Measurements from ENCODE around the gene AP2M1. TPM values are rescaled to one million over a fixed set of nuclear protein-coding genes. Genes with fewer than 3 reads are reported as not detected.

AP2M1 gene
- total and polyA plus RNA-seq, 2 of the 8 experiments (the other 6 are each of a cell fraction or from before 2014, with no cell fraction given), result 403 to 454 TPM

Other genes with a start within 250 kb of the AP2M1 start
- gene ABCC5, start 157.0 kb upstream of the AP2M1 start, total RNA-seq (2021; fragmentation: NEBNext Ultra II Directional; extraction: Animal tissue kit (Norgen Biotek cat#: 25700)), result 36.6 and 40.8 TPM in 2 replicates
- gene ABCC5, start 157.0 kb upstream of the AP2M1 start, polyA plus RNA-seq (2011; rRNA removed), result 25.3 TPM in 2 replicates
- gene HTR3D, start 143.1 kb upstream of the AP2M1 start, total RNA-seq (2021; fragmentation: NEBNext Ultra II Directional; extraction: Animal tissue kit (Norgen Biotek cat#: 25700)), result not detected in 2 replicates
- gene HTR3D, start 143.1 kb upstream of the AP2M1 start, polyA plus RNA-seq (2011; rRNA removed), result not detected in 2 replicates
- not detected in 2 replicates for gene HTR3C, start 121.8 kb upstream of the AP2M1 start, total RNA-seq (2021; fragmentation: NEBNext Ultra II Directional; extraction: Animal tissue kit (Norgen Biotek cat#: 25700))
- gene HTR3C, start 121.8 kb upstream of the AP2M1 start, polyA plus RNA-seq (2011; rRNA removed), result 0.03 and 0.05 TPM in 2 replicates
- gene HTR3E, start 77.8 kb upstream of the AP2M1 start, total RNA-seq (2021; fragmentation: NEBNext Ultra II Directional; extraction: Animal tissue kit (Norgen Biotek cat#: 25700)), result not detected in 2 replicates
- not detected in 2 replicates for gene HTR3E, start 77.8 kb upstream of the AP2M1 start, polyA plus RNA-seq (2011; rRNA removed)
- 40.0 and 42.5 TPM in 2 replicates for gene EIF2B5, start 39.5 kb upstream of the AP2M1 start, total RNA-seq (2021; fragmentation: NEBNext Ultra II Directional; extraction: Animal tissue kit (Norgen Biotek cat#: 25700))
- gene EIF2B5, start 39.5 kb upstream of the AP2M1 start, polyA plus RNA-seq (2011; rRNA removed), result 32.1 and 33.1 TPM in 2 replicates
- gene DVL3, start 19.5 kb upstream of the AP2M1 start, total RNA-seq (2021; fragmentation: NEBNext Ultra II Directional; extraction: Animal tissue kit (Norgen Biotek cat#: 25700)), result 64.9 and 66.6 TPM in 2 replicates
- gene DVL3, start 19.5 kb upstream of the AP2M1 start, polyA plus RNA-seq (2011; rRNA removed), result 38.5 and 51.2 TPM in 2 replicates
- gene ABCF3, start 11.3 kb downstream of the AP2M1 start, total RNA-seq (2021; fragmentation: NEBNext Ultra II Directional; extraction: Animal tissue kit (Norgen Biotek cat#: 25700)), result 50.9 and 51.6 TPM in 2 replicates
- 57.8 and 76.6 TPM in 2 replicates for gene ABCF3, start 11.3 kb downstream of the AP2M1 start, polyA plus RNA-seq (2011; rRNA removed)
- 0.50 and 0.56 TPM in 2 replicates for gene VWA5B2, start 54.7 kb downstream of the AP2M1 start, total RNA-seq (2021; fragmentation: NEBNext Ultra II Directional; extraction: Animal tissue kit (Norgen Biotek cat#: 25700))
- 0.53 and 0.88 TPM in 2 replicates for gene VWA5B2, start 54.7 kb downstream of the AP2M1 start, polyA plus RNA-seq (2011; rRNA removed)
- gene ALG3, start 74.1 kb downstream of the AP2M1 start, total RNA-seq (2021; fragmentation: NEBNext Ultra II Directional; extraction: Animal tissue kit (Norgen Biotek cat#: 25700)), result 54.6 and 56.7 TPM in 2 replicates
- gene ALG3, start 74.1 kb downstream of the AP2M1 start, polyA plus RNA-seq (2011; rRNA removed), result 148 and 184 TPM in 2 replicates
- gene EEF1AKMT4, start 74.8 kb downstream of the AP2M1 start, total RNA-seq (2021; fragmentation: NEBNext Ultra II Directional; extraction: Animal tissue kit (Norgen Biotek cat#: 25700)), result 9.3 and 9.6 TPM in 2 replicates
- 30.1 and 39.0 TPM in 2 replicates for gene EEF1AKMT4, start 74.8 kb downstream of the AP2M1 start, polyA plus RNA-seq (2011; rRNA removed)
- 16.9 and 17.7 TPM in 2 replicates for gene CAMK2N2, start 86.7 kb downstream of the AP2M1 start, total RNA-seq (2021; fragmentation: NEBNext Ultra II Directional; extraction: Animal tissue kit (Norgen Biotek cat#: 25700))
- 4.0 and 6.1 TPM in 2 replicates for gene CAMK2N2, start 86.7 kb downstream of the AP2M1 start, polyA plus RNA-seq (2011; rRNA removed)
- gene ECE2, start 101.2 kb downstream of the AP2M1 start, total RNA-seq (2021; fragmentation: NEBNext Ultra II Directional; extraction: Animal tissue kit (Norgen Biotek cat#: 25700)), result 0.48 and 0.86 TPM in 2 replicates
- 0.44 and 0.86 TPM in 2 replicates for gene ECE2, start 101.2 kb downstream of the AP2M1 start, polyA plus RNA-seq (2011; rRNA removed)
- gene PSMD2, start 124.4 kb downstream of the AP2M1 start, total RNA-seq (2021; fragmentation: NEBNext Ultra II Directional; extraction: Animal tissue kit (Norgen Biotek cat#: 25700)), result 358 and 363 TPM in 2 replicates
- gene PSMD2, start 124.4 kb downstream of the AP2M1 start, polyA plus RNA-seq (2011; rRNA removed), result 272 and 350 TPM in 2 replicates
- gene EIF4G1, start 139.8 kb downstream of the AP2M1 start, total RNA-seq (2021; fragmentation: NEBNext Ultra II Directional; extraction: Animal tissue kit (Norgen Biotek cat#: 25700)), result 473 and 480 TPM in 2 replicates
- gene EIF4G1, start 139.8 kb downstream of the AP2M1 start, polyA plus RNA-seq (2011; rRNA removed), result 318 and 421 TPM in 2 replicates
- 15.4 and 16.0 TPM in 2 replicates for gene FAM131A, start 162.7 kb downstream of the AP2M1 start, total RNA-seq (2021; fragmentation: NEBNext Ultra II Directional; extraction: Animal tissue kit (Norgen Biotek cat#: 25700))
- 21.9 and 35.3 TPM in 2 replicates for gene FAM131A, start 162.7 kb downstream of the AP2M1 start, polyA plus RNA-seq (2011; rRNA removed)
- gene CLCN2, start 186.8 kb downstream of the AP2M1 start, total RNA-seq (2021; fragmentation: NEBNext Ultra II Directional; extraction: Animal tissue kit (Norgen Biotek cat#: 25700)), result 11.8 and 13.7 TPM in 2 replicates
- 16.1 and 20.7 TPM in 2 replicates for gene CLCN2, start 186.8 kb downstream of the AP2M1 start, polyA plus RNA-seq (2011; rRNA removed)
- 113 and 118 TPM in 2 replicates for gene POLR2H, start 186.9 kb downstream of the AP2M1 start, total RNA-seq (2021; fragmentation: NEBNext Ultra II Directional; extraction: Animal tissue kit (Norgen Biotek cat#: 25700))
- 253 and 335 TPM in 2 replicates for gene POLR2H, start 186.9 kb downstream of the AP2M1 start, polyA plus RNA-seq (2011; rRNA removed)
- gene THPO, start 203.4 kb downstream of the AP2M1 start, total RNA-seq (2021; fragmentation: NEBNext Ultra II Directional; extraction: Animal tissue kit (Norgen Biotek cat#: 25700)), result 0.40 and 1.2 TPM in 2 replicates
- gene THPO, start 203.4 kb downstream of the AP2M1 start, polyA plus RNA-seq (2011; rRNA removed), result 0.82 and 1.4 TPM in 2 replicates
- 0.63 and 0.86 TPM in 2 replicates for gene CHRD, start 205.2 kb downstream of the AP2M1 start, total RNA-seq (2021; fragmentation: NEBNext Ultra II Directional; extraction: Animal tissue kit (Norgen Biotek cat#: 25700))
- gene CHRD, start 205.2 kb downstream of the AP2M1 start, polyA plus RNA-seq (2011; rRNA removed), result 0.62 and 1.7 TPM in 2 replicates